ENCODE measurements around the gene GFER. TPM values are rescaled to one million over a fixed set of nuclear protein-coding genes. Genes with fewer than 3 reads are reported as not detected.
A peak's percentile ranks its signal among the peaks of the same experiment; 100 is the strongest.
"Not testable (repeated sequence)": the region's sequence is repeated elsewhere in the genome, so short reads cannot be mapped to it uniquely, and the experiment has no call there.

Gene GFER
- polyA plus RNA-seq, 4 donors, result 50.4 to 261 (median 94.7) TPM

DNA sequence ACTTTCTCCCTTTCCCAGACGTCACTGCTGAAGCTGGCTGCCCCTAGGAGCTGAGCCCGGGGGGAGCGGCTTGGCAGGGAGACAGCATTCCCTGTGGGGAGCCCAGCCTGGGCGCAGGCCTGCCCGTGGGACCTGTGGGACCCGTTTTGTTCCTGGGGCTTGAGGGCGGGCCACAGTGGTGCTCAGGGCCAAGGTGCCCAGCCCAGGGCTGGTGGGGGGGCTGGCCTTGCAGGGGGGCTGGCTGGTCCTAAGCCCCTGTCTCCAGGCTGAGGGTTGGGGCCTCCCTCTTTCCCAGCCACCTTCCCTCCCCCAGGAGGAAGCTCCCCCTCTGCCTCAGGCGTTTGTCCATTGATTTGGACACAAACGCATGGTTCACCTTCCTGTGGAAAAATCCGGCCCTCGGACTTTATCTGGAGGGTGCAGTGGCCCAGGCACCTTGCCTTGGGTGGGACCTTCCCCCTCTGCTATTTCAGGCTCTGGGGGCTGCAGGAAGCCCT is 47.1 kb downstream of the GFER start:
- WGBS, 3 donors, result 68 to 80% (median 79%) methylated on average over 7 to 11 of the region's 11 CpGs
- FAIRE-seq, result no peak
- H3K4me3 ChIP-seq (ENCODE audit: low read depth in 1 of 3, low read length in 3 of 3), result no peak overlapping the region
- H3K27me3 ChIP-seq (ENCODE audit: control insufficient read depth in 3 of 3, insufficient read depth in 3 of 3, low read length in 3 of 3), result peaks cover 0 to 16% (median 0%) of the 10 kb centered on the region in 3 donors
- H3K4me1 ChIP-seq (ENCODE audit: control insufficient read depth in 3 of 3, insufficient read depth in 2 of 3, low read depth in 1 of 3, low read length in 2 of 3), result peaks cover 0 to 34% (median 2%) of the 10 kb centered on the region in 3 donors
- H3K9me3 ChIP-seq (ENCODE audit: control insufficient read depth in 2 of 2, insufficient read depth in 1 of 2, low read depth in 1 of 2, low read length in 1 of 2), result no peaks in the 10 kb centered on the region
- no peak for DNase-seq
- peaks cover 0 to 55% (median 0%) of the 10 kb centered on the region in 3 donors for H3K36me3 ChIP-seq (ENCODE audit: control insufficient read depth in 3 of 3, insufficient read depth in 2 of 3, low read depth in 1 of 3, low read length in 3 of 3)
- H3K27ac ChIP-seq (ENCODE audit: low read depth in 1 of 3, low read length in 2 of 3), result peak overlapping the region in 1 of 3 donors; percentile 49

- FAIRE-seq, result no peak
- Histone ChIP-seq H3K4me3 (ENCODE audit: low read depth in 1 of 3, low read length in 3 of 3) (no peak overlapping the region), H3K4me1 (ENCODE audit: control insufficient read depth in 3 of 3, insufficient read depth in 2 of 3, low read depth in 1 of 3, low read length in 2 of 3) (peaks cover 0 to 41% (median 0%) of the 10 kb centered on the region in 3 donors), H3K27ac (ENCODE audit: low read depth in 1 of 3, low read length in 2 of 3) (peak overlapping the region; percentile 59 to 88 (median 72)), H3K27me3 (ENCODE audit: control insufficient read depth in 3 of 3, insufficient read depth in 3 of 3, low read length in 3 of 3) (peaks cover 0 to 10% (median 0%) of the 10 kb centered on the region in 3 donors), H3K9me3 (ENCODE audit: control insufficient read depth in 2 of 2, insufficient read depth in 1 of 2, low read depth in 1 of 2, low read length in 1 of 2) (no peaks in the 10 kb centered on the region), H3K36me3 (ENCODE audit: control insufficient read depth in 3 of 3, insufficient read depth in 2 of 3, low read depth in 1 of 3, low read length in 3 of 3) (peaks cover 0 to 68% (median 0%) of the 10 kb centered on the region in 3 donors)
- 64 to 88% (median 68%) methylated on average over 13 to 15 of the region's 15 CpGs for WGBS, 3 donors
- no peak for DNase-seq
Measured at GRCh38 chr16:2032285-2033056, 48.5 kb downstream of the GFER start.

DNA sequence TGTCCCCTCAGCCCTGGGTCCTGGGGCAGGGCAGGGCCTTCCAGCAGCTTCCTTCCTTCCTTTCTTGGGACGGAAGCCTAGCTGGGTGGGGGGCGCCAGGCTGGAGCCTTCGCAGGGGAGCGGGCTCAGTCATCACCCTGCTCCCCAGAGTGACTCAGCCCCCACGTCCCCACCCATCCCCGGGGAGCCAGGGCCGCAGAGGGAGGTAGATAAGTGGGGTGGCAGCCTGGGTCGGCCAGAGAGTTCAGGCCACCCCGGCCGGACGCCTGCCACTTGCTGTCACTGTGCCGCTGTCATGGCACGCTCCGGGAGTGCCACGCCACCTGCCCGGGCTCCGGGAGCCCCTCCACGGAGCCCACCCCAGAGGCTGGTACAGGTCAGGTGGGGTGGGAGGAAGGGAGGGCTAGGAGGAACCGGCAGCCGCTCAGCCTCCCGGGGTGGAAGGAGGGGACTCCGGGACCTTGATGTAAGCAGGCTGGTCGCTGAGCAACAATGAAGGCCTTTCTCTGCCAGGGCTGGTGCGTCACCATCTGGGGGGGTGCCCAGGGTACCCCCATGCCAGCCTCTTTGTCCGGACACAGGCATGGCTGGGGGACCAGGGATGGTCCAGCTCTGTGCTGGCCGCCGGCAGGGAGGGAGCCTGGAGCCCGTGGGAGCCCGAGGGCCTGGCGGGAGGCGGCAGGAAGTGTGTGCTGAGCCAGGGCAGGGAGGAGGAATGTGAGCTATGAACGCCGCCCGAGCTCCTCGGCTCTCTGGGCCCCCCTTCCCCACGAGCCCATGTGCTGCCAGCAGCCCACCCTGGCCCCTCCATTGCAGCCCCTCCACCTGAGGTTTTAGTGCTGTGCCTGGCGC is 49.3 kb downstream of the GFER start:
- peak in 1 of 2 donors; percentile 27 for DNase-seq
- WGBS, 3 donors, result 33 to 63% (median 52%) methylated on average over 27 to 37 of the region's 37 CpGs
- peaks cover 0 to 2% (median 0%) of the 10 kb centered on the region in 3 donors for H3K27me3 ChIP-seq (ENCODE audit: control insufficient read depth in 3 of 3, insufficient read depth in 3 of 3, low read length in 3 of 3)
- H3K4me3 ChIP-seq (ENCODE audit: low read depth in 1 of 3, low read length in 3 of 3), result peak overlapping the region in 1 of 3 donors; percentile 13
- peaks cover 0 to 72% (median 0%) of the 10 kb centered on the region in 3 donors for H3K36me3 ChIP-seq (ENCODE audit: control insufficient read depth in 3 of 3, insufficient read depth in 2 of 3, low read depth in 1 of 3, low read length in 3 of 3)
- no peak for FAIRE-seq
- H3K27ac ChIP-seq (ENCODE audit: low read depth in 1 of 3, low read length in 2 of 3), result peak overlapping the region; percentile 59 to 88 (median 72)
- H3K4me1 ChIP-seq (ENCODE audit: control insufficient read depth in 3 of 3, insufficient read depth in 2 of 3, low read depth in 1 of 3, low read length in 2 of 3), result peaks cover 0 to 43% (median 0%) of the 10 kb centered on the region in 3 donors
- H3K9me3 ChIP-seq (ENCODE audit: control insufficient read depth in 2 of 2, insufficient read depth in 1 of 2, low read depth in 1 of 2, low read length in 1 of 2), result no peaks in the 10 kb centered on the region

DNA sequence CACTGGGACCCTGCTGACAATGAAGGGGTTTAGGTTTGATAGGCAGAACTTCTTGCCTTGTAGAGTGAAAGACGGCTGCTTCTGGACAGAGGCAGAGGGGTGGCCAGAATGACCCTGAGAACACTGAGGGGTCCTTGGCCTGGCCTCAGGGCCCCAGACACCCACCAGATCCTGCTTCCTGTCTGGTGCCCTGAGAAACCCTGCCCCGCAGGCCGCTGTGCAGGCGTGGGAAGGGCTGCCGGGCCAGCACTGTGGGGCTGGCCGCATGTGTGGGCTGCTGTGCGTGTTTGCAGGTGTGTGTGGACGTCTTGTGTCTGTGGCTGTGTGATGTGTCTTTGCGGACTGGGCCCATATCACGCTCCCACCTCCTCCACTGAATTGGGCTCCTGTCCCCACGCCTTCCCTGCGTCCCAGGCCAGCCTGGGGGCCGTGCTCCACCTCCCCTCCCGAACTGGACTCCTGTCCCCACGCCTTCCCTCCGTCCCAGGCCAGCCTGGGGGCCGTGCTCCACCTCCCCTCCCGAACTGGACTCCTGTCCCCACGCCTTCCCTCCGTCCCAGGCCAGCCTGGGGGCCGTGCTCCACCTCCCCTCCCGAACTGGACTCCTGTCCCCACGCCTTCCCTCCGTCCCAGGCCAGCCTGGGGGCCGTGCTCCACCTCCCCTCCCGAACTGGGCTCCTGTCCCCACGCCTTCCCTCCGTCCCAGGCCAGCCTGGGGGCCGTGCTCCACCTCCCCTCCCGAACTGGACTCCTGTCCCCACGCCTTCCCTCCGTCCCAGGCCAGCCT is 50.1 kb downstream of the GFER start:
- H3K27me3 ChIP-seq (ENCODE audit: control insufficient read depth in 3 of 3, insufficient read depth in 3 of 3, low read length in 3 of 3); FAIRE-seq; H3K9me3 ChIP-seq (ENCODE audit: control insufficient read depth in 2 of 2, insufficient read depth in 1 of 2, low read depth in 1 of 2, low read length in 1 of 2): not testable (repeated sequence)
- peaks cover 0 to 51% (median 0%) of the 10 kb centered on the region in 3 donors for H3K4me1 ChIP-seq (ENCODE audit: control insufficient read depth in 3 of 3, insufficient read depth in 2 of 3, low read depth in 1 of 3, low read length in 2 of 3)
- peak overlapping the region in 1 of 3 donors; percentile 13 for H3K4me3 ChIP-seq (ENCODE audit: low read depth in 1 of 3, low read length in 3 of 3)
- peak overlapping the region in 2 of 3 donors; percentile 72 to 88 for H3K27ac ChIP-seq (ENCODE audit: low read depth in 1 of 3, low read length in 2 of 3)
- 66 to 90% (median 72%) methylated on average over 11 to 16 of the region's 32 CpGs for WGBS, 3 donors
- peak in 1 of 2 donors; percentile 5 for DNase-seq
- peaks cover 0 to 78% (median 0%) of the 10 kb centered on the region in 3 donors for H3K36me3 ChIP-seq (ENCODE audit: control insufficient read depth in 3 of 3, insufficient read depth in 2 of 3, low read depth in 1 of 3, low read length in 3 of 3)

DNA sequence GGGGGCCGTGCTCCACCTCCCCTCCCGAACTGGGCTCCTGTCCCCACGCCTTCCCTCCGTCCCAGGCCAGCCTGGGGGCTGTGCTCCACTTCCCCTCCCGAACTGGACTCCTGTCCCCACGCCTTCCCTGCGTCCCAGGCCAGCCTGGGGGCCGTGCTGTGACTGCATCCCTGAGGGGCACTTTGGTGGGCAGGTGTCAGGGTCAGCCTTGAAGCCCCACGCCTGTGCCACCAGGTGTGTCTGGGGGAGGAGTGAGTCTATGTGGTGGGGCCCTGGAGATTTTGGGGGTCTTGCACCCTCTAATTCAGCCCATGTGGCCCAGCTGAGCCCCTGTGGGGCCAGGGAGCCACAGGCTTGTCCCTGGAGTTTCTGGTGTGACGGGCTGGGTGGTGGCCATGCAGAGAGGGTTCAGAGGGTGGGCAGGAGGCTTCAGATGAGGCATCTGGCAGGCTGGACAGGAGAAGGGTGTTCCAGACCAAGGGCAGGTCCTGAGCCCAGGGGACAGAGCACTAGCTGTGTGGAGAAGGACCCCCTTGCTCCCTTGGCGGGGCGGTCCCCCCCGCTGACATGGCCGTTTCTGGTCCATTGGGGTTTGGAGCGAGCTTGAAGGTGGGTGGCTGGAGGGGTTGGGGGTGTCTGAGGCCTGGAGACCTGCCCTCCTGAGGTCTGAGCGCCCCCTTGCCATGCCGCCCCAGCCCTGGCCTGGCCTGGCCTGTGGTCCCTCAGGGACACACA is 50.9 kb downstream of the GFER start:
- H3K27me3 ChIP-seq (ENCODE audit: control insufficient read depth in 3 of 3, insufficient read depth in 3 of 3, low read length in 3 of 3), result no peaks in the 10 kb centered on the region
- no peaks in the 10 kb centered on the region for H3K9me3 ChIP-seq (ENCODE audit: control insufficient read depth in 2 of 2, insufficient read depth in 1 of 2, low read depth in 1 of 2, low read length in 1 of 2)
- peak overlapping the region; percentile 16 to 87 (median 81) for H3K27ac ChIP-seq (ENCODE audit: low read depth in 1 of 3, low read length in 2 of 3)
- WGBS, 3 donors, result 71 to 85% (median 82%) methylated on average over 13 to 17 of the region's 17 CpGs
- FAIRE-seq (no peak), DNase-seq (no peak)
- no peak overlapping the region for H3K4me3 ChIP-seq (ENCODE audit: low read depth in 1 of 3, low read length in 3 of 3)
- H3K36me3 ChIP-seq (ENCODE audit: control insufficient read depth in 3 of 3, insufficient read depth in 2 of 3, low read depth in 1 of 3, low read length in 3 of 3), result peaks cover 0 to 79% (median 0%) of the 10 kb centered on the region in 3 donors
- H3K4me1 ChIP-seq (ENCODE audit: control insufficient read depth in 3 of 3, insufficient read depth in 2 of 3, low read depth in 1 of 3, low read length in 2 of 3), result peaks cover 0 to 58% (median 0%) of the 10 kb centered on the region in 3 donors

- WGBS, 3 donors, result 44 to 58% (median 46%) methylated on average over 33 to 34 of the region's 34 CpGs
- Histone ChIP-seq H3K36me3 (ENCODE audit: control insufficient read depth in 3 of 3, insufficient read depth in 2 of 3, low read depth in 1 of 3, low read length in 3 of 3) (peaks cover 0 to 80% (median 0%) of the 10 kb centered on the region in 3 donors), H3K27ac (ENCODE audit: low read depth in 1 of 3, low read length in 2 of 3) (peak overlapping the region; percentile 16 to 87 (median 81)), H3K27me3 (ENCODE audit: control insufficient read depth in 3 of 3, insufficient read depth in 3 of 3, low read length in 3 of 3) (no peaks in the 10 kb centered on the region), H3K4me3 (ENCODE audit: low read depth in 1 of 3, low read length in 3 of 3) (no peak overlapping the region), H3K4me1 (ENCODE audit: control insufficient read depth in 3 of 3, insufficient read depth in 2 of 3, low read depth in 1 of 3, low read length in 2 of 3) (peaks cover 0 to 66% (median 0%) of the 10 kb centered on the region in 3 donors), H3K9me3 (ENCODE audit: control insufficient read depth in 2 of 2, insufficient read depth in 1 of 2, low read depth in 1 of 2, low read length in 1 of 2) (no peaks in the 10 kb centered on the region)
- DNase-seq, result peak in 1 of 2 donors; percentile 61
- FAIRE-seq, result no peak
Measured at GRCh38 chr16:2035431-2036199, 51.6 kb downstream of the GFER start.
